Panc1 (cell line): Measurements from ENCODE around the gene FILIP1. TPM values are rescaled to one million over a fixed set of nuclear protein-coding genes. Genes with fewer than 3 reads are reported as not detected.

Experiments used
- ATAC-seq: fragments of 200-7000 bp; cut with Tn5 transposase; 2 replicates; pipeline ENCODE4 v1.9.1; 2020; ENCODE audit warnings: mild to moderate bottlenecking, moderate library complexity
- BruUV-seq: library from RNA; stranded (reverse); fragments of 400-500 nt; replicated peaks from 2 replicates; lab custom pipeline; 2021; lab: Mats Ljungman, UMichigan
- CTCF ChIA-PET: fragments of 300-600 bp; sonication (Branson Sonifier 250); formaldehyde crosslinking; loops from one replicate; lab custom pipeline; 2022; ENCODE audit warnings: antibody characterized with exemption; lab: Charles Lee
- POLR2A ChIA-PET: fragments of 300-600 bp; sonication (Branson Sonifier 250); formaldehyde crosslinking; loops from one replicate; lab custom pipeline; 2022; ENCODE audit warnings: antibody characterized with exemption; lab: Charles Lee
- DNase-seq: peaks from one replicate; pipeline ENCODE4 v3.0.0-alpha.2; 2010; ENCODE audit warnings: low read depth, low spot score
- H3K27ac ChIP-seq: 2 replicates; pipeline ENCODE4 v1.5.1; 2011; ENCODE audit warnings: mild to moderate bottlenecking, low read length, inconsistent platforms
- H3K27me3 ChIP-seq: fragments of 200-500 bp; sonication (Bioruptor generic); 2 replicates; pipeline ENCODE4 v1.6.0; 2014; ENCODE audit warnings: low read length, inconsistent platforms; ENCODE audit not compliant: control insufficient read depth, insufficient read depth
- H3K36me3 ChIP-seq: fragments of 200-500 bp; sonication (Bioruptor generic); 2 replicates; pipeline ENCODE4 v1.5.1; 2014; ENCODE audit warnings: inconsistent platforms, mild to moderate bottlenecking, low read length, moderate library complexity; ENCODE audit not compliant: control insufficient read depth, insufficient read depth
- H3K4me1 ChIP-seq: 2 replicates; pipeline ENCODE4 v1.5.1; 2011; ENCODE audit warnings: inconsistent platforms, mild to moderate bottlenecking, low read length, moderate library complexity; ENCODE audit not compliant: control insufficient read depth, insufficient read depth
- H3K4me3 ChIP-seq, 2 experiments: 2 replicates each; pipeline ENCODE4 v1.5.1; 2011 to 2012; ENCODE audit warnings: low read depth in 2 of 2, low read length in 2 of 2, mild to moderate bottlenecking in 2 of 2, inconsistent platforms in 1 of 2, moderate library complexity in 1 of 2
- H3K9me3 ChIP-seq: fragments of 200-500 bp; sonication (Bioruptor generic); 2 replicates; pipeline ENCODE4 v1.5.1; 2014; ENCODE audit warnings: low read depth, mild to moderate bottlenecking, inconsistent platforms, low read length, moderate library complexity; ENCODE audit not compliant: control insufficient read depth, insufficient read depth
- POLR2AphosphoS5 ChIP-seq: IDR thresholded peaks from 2 replicates; pipeline ENCODE4 v1.6.1; 2012; ENCODE audit warnings: mild to moderate bottlenecking, low read depth, low read length, moderate library complexity
- SIN3A ChIP-seq: IDR thresholded peaks from 2 replicates; pipeline ENCODE4 v1.6.1; 2012; ENCODE audit warnings: low read depth, mild to moderate bottlenecking, low read length, moderate library complexity, borderline replicate concordance; ENCODE audit not compliant: insufficient read depth
- TCF7L2 ChIP-seq: IDR thresholded peaks from 2 replicates; pipeline ENCODE4 v1.6.1; 2011; ENCODE audit warnings: mild to moderate bottlenecking, low read depth, low read length, inconsistent platforms
- in situ Hi-C: cut with HindIII; loops from 2 replicates; pipeline ENCODE4 v1.10.0; 2016; ENCODE audit warnings: low sequenced_read_pairs, low pct_unique_long_range_greater_than_20kb
- intact Hi-C: fragments of 100-400 bp; cut with micrococcal nuclease; formaldehyde crosslinking; loops from one replicate; pipeline ENCODE4 v1.10.0; 2022; ENCODE audit not compliant: unreplicated experiment
- microRNA-seq: library from miRNA; unstranded; fragments of <30 nt; microRNA quantifications from one replicate; pipeline ENCODE4 v1.1.0, GENCODE V29; 2020; ENCODE audit not compliant: unreplicated experiment
- total RNA-seq: library from RNA; stranded (reverse); gene quantifications from one replicate; pipeline ENCODE4 v1.2.1, GENCODE V29; 2021; ENCODE audit not compliant: unreplicated experiment
- TF ChIP-seq, protein P1 (sequence below), 2 experiments: IDR thresholded peaks; 2 replicates each; pipeline ENCODE4 v1.6.1; 2011 to 2012; ENCODE audit warnings: low read depth in 2 of 2, control low read depth in 1 of 2, low read length in 1 of 2, mild to moderate bottlenecking in 1 of 2, moderate library complexity in 1 of 2; ENCODE audit not compliant: insufficient read depth in 1 of 2
- TF ChIP-seq, protein P2 (sequence below): fragments of 450-650 bp; IDR thresholded peaks from 2 replicates; pipeline ENCODE4 v1.5.1; 2017; ENCODE audit warnings: mild to moderate bottlenecking

Gene FILIP1
- total RNA-seq, 1 experiment from 2014 or later = 0.26 TPM

DNA sequence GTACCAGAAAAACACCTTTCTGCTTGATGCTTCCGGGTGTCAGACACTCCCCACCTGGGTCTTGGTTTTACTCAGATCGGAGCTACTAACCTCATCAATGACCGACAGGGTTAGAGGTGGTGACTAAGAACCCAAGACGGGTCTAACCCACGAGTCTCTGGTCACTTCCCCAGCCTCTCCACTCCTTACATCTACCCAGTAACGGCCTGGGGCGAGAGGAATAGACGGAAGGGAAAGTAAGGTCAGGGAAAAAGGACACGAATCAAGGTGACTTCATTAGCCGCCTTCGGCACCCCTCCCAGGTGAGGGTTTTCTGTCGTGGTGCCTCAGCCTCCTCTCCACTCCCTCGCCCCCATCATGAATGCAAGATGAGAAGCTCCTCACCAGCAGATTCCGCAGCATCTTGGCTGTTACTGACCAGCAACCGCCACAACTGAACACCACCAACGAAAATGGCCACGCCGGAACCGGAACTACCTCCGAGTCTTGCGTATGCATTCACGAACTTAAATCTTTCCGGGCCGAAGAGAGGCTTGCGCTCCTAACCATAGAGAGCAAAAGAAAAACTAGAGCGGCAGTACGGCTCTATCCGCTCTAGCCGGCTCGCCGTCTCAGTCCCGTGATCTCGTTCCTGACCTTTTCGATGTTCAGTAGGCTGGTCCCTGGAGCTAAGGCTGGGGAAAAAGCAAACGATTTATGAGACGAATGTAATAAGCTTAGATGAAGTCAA, 250.1 kb downstream of the FILIP1 start, which contains the start of gene COX7A2:
COX7A2 (minus strand) TSS at position 469 of the 730 bp plus-strand sequence; CDS start at position 402, 67 bp downstream.
- POLR2A ChIA-PET = interaction anchor here (0.6 to 0.9 kb wide), 2 partner anchors 17 to 1578 kb away, joined by 3 to 4 read pairs; no protein-coding TSS in a partner anchor
- TSS peak; percentile 83 for BruUV-seq
- 0 out of 2 replicates have a peak, but pooled peaks have one; percentile 52 for TF ChIP-seq TCF7L2
- peak; percentile 98 for TF ChIP-seq POLR2AphosphoS5
- TF ChIP-seq, protein P1, sequence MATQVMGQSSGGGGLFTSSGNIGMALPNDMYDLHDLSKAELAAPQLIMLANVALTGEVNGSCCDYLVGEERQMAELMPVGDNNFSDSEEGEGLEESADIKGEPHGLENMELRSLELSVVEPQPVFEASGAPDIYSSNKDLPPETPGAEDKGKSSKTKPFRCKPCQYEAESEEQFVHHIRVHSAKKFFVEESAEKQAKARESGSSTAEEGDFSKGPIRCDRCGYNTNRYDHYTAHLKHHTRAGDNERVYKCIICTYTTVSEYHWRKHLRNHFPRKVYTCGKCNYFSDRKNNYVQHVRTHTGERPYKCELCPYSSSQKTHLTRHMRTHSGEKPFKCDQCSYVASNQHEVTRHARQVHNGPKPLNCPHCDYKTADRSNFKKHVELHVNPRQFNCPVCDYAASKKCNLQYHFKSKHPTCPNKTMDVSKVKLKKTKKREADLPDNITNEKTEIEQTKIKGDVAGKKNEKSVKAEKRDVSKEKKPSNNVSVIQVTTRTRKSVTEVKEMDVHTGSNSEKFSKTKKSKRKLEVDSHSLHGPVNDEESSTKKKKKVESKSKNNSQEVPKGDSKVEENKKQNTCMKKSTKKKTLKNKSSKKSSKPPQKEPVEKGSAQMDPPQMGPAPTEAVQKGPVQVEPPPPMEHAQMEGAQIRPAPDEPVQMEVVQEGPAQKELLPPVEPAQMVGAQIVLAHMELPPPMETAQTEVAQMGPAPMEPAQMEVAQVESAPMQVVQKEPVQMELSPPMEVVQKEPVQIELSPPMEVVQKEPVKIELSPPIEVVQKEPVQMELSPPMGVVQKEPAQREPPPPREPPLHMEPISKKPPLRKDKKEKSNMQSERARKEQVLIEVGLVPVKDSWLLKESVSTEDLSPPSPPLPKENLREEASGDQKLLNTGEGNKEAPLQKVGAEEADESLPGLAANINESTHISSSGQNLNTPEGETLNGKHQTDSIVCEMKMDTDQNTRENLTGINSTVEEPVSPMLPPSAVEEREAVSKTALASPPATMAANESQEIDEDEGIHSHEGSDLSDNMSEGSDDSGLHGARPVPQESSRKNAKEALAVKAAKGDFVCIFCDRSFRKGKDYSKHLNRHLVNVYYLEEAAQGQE (IDR thresholded peaks at IDR 0.05; ENCODE audit: insufficient read depth in 1 of 2, low read depth in 2 of 2, low read length in 1 of 2) = no peak
- TF ChIP-seq, protein P2, sequence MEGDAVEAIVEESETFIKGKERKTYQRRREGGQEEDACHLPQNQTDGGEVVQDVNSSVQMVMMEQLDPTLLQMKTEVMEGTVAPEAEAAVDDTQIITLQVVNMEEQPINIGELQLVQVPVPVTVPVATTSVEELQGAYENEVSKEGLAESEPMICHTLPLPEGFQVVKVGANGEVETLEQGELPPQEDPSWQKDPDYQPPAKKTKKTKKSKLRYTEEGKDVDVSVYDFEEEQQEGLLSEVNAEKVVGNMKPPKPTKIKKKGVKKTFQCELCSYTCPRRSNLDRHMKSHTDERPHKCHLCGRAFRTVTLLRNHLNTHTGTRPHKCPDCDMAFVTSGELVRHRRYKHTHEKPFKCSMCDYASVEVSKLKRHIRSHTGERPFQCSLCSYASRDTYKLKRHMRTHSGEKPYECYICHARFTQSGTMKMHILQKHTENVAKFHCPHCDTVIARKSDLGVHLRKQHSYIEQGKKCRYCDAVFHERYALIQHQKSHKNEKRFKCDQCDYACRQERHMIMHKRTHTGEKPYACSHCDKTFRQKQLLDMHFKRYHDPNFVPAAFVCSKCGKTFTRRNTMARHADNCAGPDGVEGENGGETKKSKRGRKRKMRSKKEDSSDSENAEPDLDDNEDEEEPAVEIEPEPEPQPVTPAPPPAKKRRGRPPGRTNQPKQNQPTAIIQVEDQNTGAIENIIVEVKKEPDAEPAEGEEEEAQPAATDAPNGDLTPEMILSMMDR = no peak
- TF ChIP-seq SIN3A = no peak
- H3K9me3 ChIP-seq = no peaks in the 10 kb centered on the region
- in situ Hi-C loops = no loop called here
- no peaks in the 10 kb centered on the region for H3K27me3 ChIP-seq
- ATAC-seq (peak; percentile 99), DNase-seq (peak; percentile 92)
- intact Hi-C loops = no loop called here
- H3K27ac ChIP-seq = peak within 1 kb of the TSS; percentile 99
- peak within 1 kb of the TSS; percentile 94 to 95 for H3K4me3 ChIP-seq
- H3K4me1 ChIP-seq = peaks cover 9% of the 10 kb centered on the region; the same call in 1 of the 2 replicates
- peaks cover 21% of the 10 kb centered on the region for H3K36me3 ChIP-seq
- CTCF ChIA-PET = interaction anchor here (0.6 kb wide), 1 partner anchor 906 kb away, joined by 9 read pairs; no protein-coding TSS in a partner anchor

Small RNAs within 50 kb of the gene (microRNA-seq; reads per million reads assigned to microRNA genes)
- not detected for gene MIR4463

Other genes with a start within 250 kb of the FILIP1 start
- 707 TPM for gene COX7A2, start 250.0 kb downstream of the FILIP1 start, total RNA-seq
- 130 TPM for gene TMEM30A, start 209.0 kb downstream of the FILIP1 start, total RNA-seq
- 58.7 TPM for gene SENP6, start 108.1 kb upstream of the FILIP1 start, total RNA-seq